ENCODE measurements around the gene INPP5B. TPM values are rescaled to one million over a fixed set of nuclear protein-coding genes. Genes with fewer than 3 reads are reported as not detected.

INPP5B gene
- total RNA-seq, 5 donors from 2014 or later (not counting 1 experiment from before 2014, with no cell fraction given), result 27.9 to 35.8 (median 30.9) TPM

- no peak overlapping the region for H3K27ac Mint-ChIP-seq
- H3K27me3 Mint-ChIP-seq, result no peaks in the 10 kb centered on the region
- DNase-seq, result no peak
- Histone ChIP-seq H3K9me3 (no peaks in the 10 kb centered on the region), H3K27ac (ENCODE audit: low read length) (no peak overlapping the region), H3K4me3 (ENCODE audit: control insufficient read depth in 1 of 2, extremely low read depth in 1 of 2, low read length in 1 of 2) (no peak overlapping the region), H3K36me3 (ENCODE audit: control insufficient read depth in 2 of 2, extremely low read depth in 1 of 2, insufficient read depth in 1 of 2, low read length in 1 of 2) (peaks cover 0 to 46% of the 10 kb centered on the region in 2 donors), H3K27me3 (replicated peaks in 1 of 2; ENCODE audit: control insufficient read depth in 2 of 2, extremely low read depth in 1 of 2, insufficient read depth in 2 of 2, low read length in 1 of 2) (no peaks in the 10 kb centered on the region), H3K4me1 (ENCODE audit: control insufficient read depth in 1 of 2, extremely low read depth in 1 of 2, insufficient read depth in 2 of 2, low read length in 2 of 2) (no peaks in the 10 kb centered on the region)
- ChIA-PET POLR2A (no interaction called here), CTCF (no interaction called here)
- no peaks in the 10 kb centered on the region for H3K4me1 Mint-ChIP-seq
- no peak overlapping the region for H3K4me3 Mint-ChIP-seq
- no peak for ATAC-seq (replicated peaks in 1 of 4)
- H3K9me3 Mint-ChIP-seq, result no peaks in the 10 kb centered on the region
- 100% methylated on average over 1 of the region's 2 CpGs for WGBS (ENCODE audit: insufficient coverage)
- H3K36me3 Mint-ChIP-seq, result peaks cover 30% of the 10 kb centered on the region
These were observed 11.8 kb upstream of the INPP5B start for GRCh38 chr1:37958690-37959089.

DNA sequence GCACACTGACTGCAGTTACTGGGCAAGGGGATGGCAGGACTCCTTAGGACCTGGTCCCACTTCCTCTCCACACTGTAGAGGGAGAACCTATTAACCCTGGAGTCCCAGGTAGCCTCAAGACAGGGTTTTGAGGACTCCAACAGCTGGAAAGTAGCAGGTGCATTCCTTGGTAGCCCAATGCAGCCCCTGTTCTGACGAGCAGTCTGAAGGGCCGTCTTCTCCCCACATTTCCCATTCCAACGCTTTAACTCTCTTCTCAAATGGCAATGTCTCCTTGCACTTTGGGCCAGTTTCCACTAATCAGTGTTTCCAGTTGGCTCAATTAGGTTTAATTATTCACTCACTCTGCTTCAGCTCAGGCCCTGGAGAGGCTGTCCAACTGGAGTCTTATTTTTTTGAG, 8.8 kb upstream of the INPP5B start:
- POLR2A ChIA-PET, result no interaction called here

GRCh38 chr1:37954316-37954971, 7.6 kb upstream of the INPP5B start:
- peaks cover 0 to 27% of the 10 kb centered on the region in 2 donors for H3K36me3 ChIP-seq (ENCODE audit: control insufficient read depth in 2 of 2, extremely low read depth in 1 of 2, insufficient read depth in 1 of 2, low read length in 1 of 2)
- Mint-ChIP-seq H3K27me3 (no peaks in the 10 kb centered on the region), H3K4me3 (no peak overlapping the region), H3K4me1 (no peaks in the 10 kb centered on the region), H3K36me3 (peaks cover 14% of the 10 kb centered on the region), H3K27ac (no peak overlapping the region), H3K9me3 (no peaks in the 10 kb centered on the region)
- no peaks in the 10 kb centered on the region for H3K27me3 ChIP-seq (replicated peaks in 1 of 2; ENCODE audit: control insufficient read depth in 2 of 2, extremely low read depth in 1 of 2, insufficient read depth in 2 of 2, low read length in 1 of 2)
- WGBS (ENCODE audit: insufficient coverage), result 94% methylated on average over 2 of the region's 3 CpGs
- H3K4me3 ChIP-seq (ENCODE audit: control insufficient read depth in 1 of 2, extremely low read depth in 1 of 2, low read length in 1 of 2), result no peak overlapping the region
- DNase-seq, result no peak
- H3K9me3 ChIP-seq, result no peaks in the 10 kb centered on the region
- CTCF ChIA-PET, result no interaction called here
- no peak for ATAC-seq (replicated peaks in 1 of 4)
- no peaks in the 10 kb centered on the region for H3K4me1 ChIP-seq (ENCODE audit: control insufficient read depth in 1 of 2, extremely low read depth in 1 of 2, insufficient read depth in 2 of 2, low read length in 2 of 2)
- POLR2A ChIA-PET, result no interaction called here
- H3K27ac ChIP-seq (ENCODE audit: low read length), result no peak overlapping the region

More for the DNA sequence above, 8.8 kb upstream of the INPP5B start:
- WGBS (ENCODE audit: insufficient coverage), result 90% methylated on average over 3 of the region's 3 CpGs
- peaks cover 0 to 35% of the 10 kb centered on the region in 2 donors for H3K36me3 ChIP-seq (ENCODE audit: control insufficient read depth in 2 of 2, extremely low read depth in 1 of 2, insufficient read depth in 1 of 2, low read length in 1 of 2)
- no peak for ATAC-seq (replicated peaks in 1 of 4)
- CTCF ChIA-PET, result no interaction called here
- no peak overlapping the region for H3K4me3 ChIP-seq (ENCODE audit: control insufficient read depth in 1 of 2, extremely low read depth in 1 of 2, low read length in 1 of 2)
- H3K27ac ChIP-seq (ENCODE audit: low read length), result no peak overlapping the region
- H3K4me1 Mint-ChIP-seq, result no peaks in the 10 kb centered on the region
- peaks cover 22% of the 10 kb centered on the region for H3K36me3 Mint-ChIP-seq
- DNase-seq, result no peak
- no peaks in the 10 kb centered on the region for H3K27me3 Mint-ChIP-seq
- H3K9me3 Mint-ChIP-seq, result no peaks in the 10 kb centered on the region
- no peaks in the 10 kb centered on the region for H3K9me3 ChIP-seq
- H3K27ac Mint-ChIP-seq, result no peak overlapping the region
- H3K27me3 ChIP-seq (replicated peaks in 1 of 2; ENCODE audit: control insufficient read depth in 2 of 2, extremely low read depth in 1 of 2, insufficient read depth in 2 of 2, low read length in 1 of 2), result no peaks in the 10 kb centered on the region
- H3K4me3 Mint-ChIP-seq, result no peak overlapping the region
- no peaks in the 10 kb centered on the region for H3K4me1 ChIP-seq (ENCODE audit: control insufficient read depth in 1 of 2, extremely low read depth in 1 of 2, insufficient read depth in 2 of 2, low read length in 2 of 2)

GRCh38 chr1:37952738-37953137, 5.9 kb upstream of the INPP5B start:
- Mint-ChIP-seq H3K27ac (no peak overlapping the region), H3K36me3 (peaks cover 9% of the 10 kb centered on the region), H3K27me3 (no peaks in the 10 kb centered on the region), H3K4me1 (no peaks in the 10 kb centered on the region), H3K9me3 (no peaks in the 10 kb centered on the region), H3K4me3 (no peak overlapping the region)
- H3K9me3 ChIP-seq, result no peaks in the 10 kb centered on the region
- no peaks in the 10 kb centered on the region for H3K4me1 ChIP-seq (ENCODE audit: control insufficient read depth in 1 of 2, extremely low read depth in 1 of 2, insufficient read depth in 2 of 2, low read length in 2 of 2)
- H3K27ac ChIP-seq (ENCODE audit: low read length), result no peak overlapping the region
- DNase-seq, result no peak
- no CpG with 5 or more reads among the region's 3 CpGs for WGBS (ENCODE audit: insufficient coverage)
- H3K27me3 ChIP-seq (replicated peaks in 1 of 2; ENCODE audit: control insufficient read depth in 2 of 2, extremely low read depth in 1 of 2, insufficient read depth in 2 of 2, low read length in 1 of 2), result no peaks in the 10 kb centered on the region
- ChIA-PET CTCF (no interaction called here), POLR2A (no interaction called here)
- H3K36me3 ChIP-seq (ENCODE audit: control insufficient read depth in 2 of 2, extremely low read depth in 1 of 2, insufficient read depth in 1 of 2, low read length in 1 of 2), result peaks cover 0 to 10% of the 10 kb centered on the region in 2 donors
- ATAC-seq (replicated peaks in 1 of 4), result no peak
- H3K4me3 ChIP-seq (ENCODE audit: control insufficient read depth in 1 of 2, extremely low read depth in 1 of 2, low read length in 1 of 2), result no peak overlapping the region

DNA sequence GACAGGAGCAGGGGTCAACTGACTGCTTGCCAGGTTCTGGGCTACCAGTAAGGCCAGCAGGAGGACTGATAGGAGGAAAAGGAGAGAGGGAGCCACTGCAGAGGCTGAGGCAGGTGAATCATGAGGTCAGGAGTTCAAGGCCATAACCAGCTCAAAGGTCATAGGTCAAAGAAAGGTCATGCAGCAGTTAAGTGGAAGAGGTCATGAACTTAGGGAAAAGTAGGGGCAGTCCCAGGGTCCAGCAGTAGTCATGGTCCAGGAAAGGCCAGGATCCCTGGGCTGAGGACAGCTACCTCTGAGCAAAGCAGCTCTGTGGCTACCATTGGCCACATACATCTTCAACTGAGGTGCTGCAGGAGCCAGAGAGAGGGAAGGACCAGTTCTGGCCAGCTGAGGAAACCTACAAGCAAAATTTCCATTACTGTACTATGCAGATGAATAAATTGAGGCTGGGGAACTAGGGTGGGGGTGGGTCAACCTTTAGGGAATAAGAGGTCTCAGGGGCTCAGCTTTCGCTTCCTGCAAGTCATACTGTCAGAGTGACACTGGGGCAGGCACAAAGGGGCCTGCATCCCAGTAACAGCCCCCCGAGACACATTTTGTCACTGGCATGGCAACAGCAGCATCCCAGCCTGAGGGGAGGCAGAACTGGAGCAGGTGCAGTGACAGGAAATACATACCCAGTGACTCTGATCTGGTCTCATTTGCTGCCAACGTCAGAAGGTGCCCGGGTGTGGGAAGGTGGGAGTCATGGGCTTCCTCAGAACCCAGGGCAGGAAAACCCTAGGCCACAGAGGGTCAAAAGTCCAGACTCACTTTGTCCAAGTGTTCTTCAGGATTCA, 5.2 kb upstream of the INPP5B start:
- Mint-ChIP-seq H3K4me3 (no peak overlapping the region), H3K27me3 (no peaks in the 10 kb centered on the region), H3K9me3 (no peaks in the 10 kb centered on the region), H3K27ac (no peak overlapping the region), H3K4me1 (peaks cover 6 to 7% (median 6%) of the 10 kb centered on the region in 3 donors), H3K36me3 (peaks cover 5% of the 10 kb centered on the region)
- peaks cover 2 to 6% of the 10 kb centered on the region in 2 experiments for H3K4me1 ChIP-seq (ENCODE audit: control insufficient read depth in 1 of 2, extremely low read depth in 1 of 2, insufficient read depth in 2 of 2, low read length in 2 of 2)
- H3K9me3 ChIP-seq, result no peaks in the 10 kb centered on the region
- ATAC-seq (replicated peaks in 1 of 4) (no peak), DNase-seq (no peak)
- H3K4me3 ChIP-seq (ENCODE audit: control insufficient read depth in 1 of 2, extremely low read depth in 1 of 2, low read length in 1 of 2), result no peak overlapping the region
- H3K27me3 ChIP-seq (replicated peaks in 1 of 2; ENCODE audit: control insufficient read depth in 2 of 2, extremely low read depth in 1 of 2, insufficient read depth in 2 of 2, low read length in 1 of 2), result no peaks in the 10 kb centered on the region
- 49% methylated on average over 4 of the region's 4 CpGs for WGBS (ENCODE audit: insufficient coverage)
- POLR2A ChIA-PET, result no interaction called here
- peaks cover 0 to 4% of the 10 kb centered on the region in 2 donors for H3K36me3 ChIP-seq (ENCODE audit: control insufficient read depth in 2 of 2, extremely low read depth in 1 of 2, insufficient read depth in 1 of 2, low read length in 1 of 2)
- CTCF ChIA-PET, result no interaction called here
- H3K27ac ChIP-seq (ENCODE audit: low read length), result no peak overlapping the region

- H3K9me3 Mint-ChIP-seq, result no peaks in the 10 kb centered on the region
- POLR2A ChIA-PET, result no interaction called here
- no peaks in the 10 kb centered on the region for H3K27me3 Mint-ChIP-seq
- Histone ChIP-seq H3K27ac (ENCODE audit: low read length) (no peak overlapping the region), H3K4me1 (ENCODE audit: control insufficient read depth in 1 of 2, extremely low read depth in 1 of 2, insufficient read depth in 2 of 2, low read length in 2 of 2) (peaks cover 2 to 14% of the 10 kb centered on the region in 2 experiments), H3K4me3 (ENCODE audit: control insufficient read depth in 1 of 2, extremely low read depth in 1 of 2, low read length in 1 of 2) (no peak overlapping the region), H3K36me3 (ENCODE audit: control insufficient read depth in 2 of 2, extremely low read depth in 1 of 2, insufficient read depth in 1 of 2, low read length in 1 of 2) (no peaks in the 10 kb centered on the region), H3K9me3 (no peaks in the 10 kb centered on the region), H3K27me3 (replicated peaks in 1 of 2; ENCODE audit: control insufficient read depth in 2 of 2, extremely low read depth in 1 of 2, insufficient read depth in 2 of 2, low read length in 1 of 2) (no peaks in the 10 kb centered on the region)
- H3K4me3 Mint-ChIP-seq, result no peak overlapping the region
- peaks cover 2% of the 10 kb centered on the region for H3K36me3 Mint-ChIP-seq
- ATAC-seq (replicated peaks in 1 of 4) (no peak), DNase-seq (no peak)
- H3K27ac Mint-ChIP-seq, result no peak overlapping the region
- 85% methylated on average over 6 of the region's 11 CpGs for WGBS (ENCODE audit: insufficient coverage)
- CTCF ChIA-PET, result no interaction called here
- peaks cover 13% of the 10 kb centered on the region in 3 donors for H3K4me1 Mint-ChIP-seq
These were observed 4.4 kb upstream of the INPP5B start for GRCh38 chr1:37951041-37951782.
